ENCODE data around the gene ARMCX2.

The ARMCX2 gene

DNA sequence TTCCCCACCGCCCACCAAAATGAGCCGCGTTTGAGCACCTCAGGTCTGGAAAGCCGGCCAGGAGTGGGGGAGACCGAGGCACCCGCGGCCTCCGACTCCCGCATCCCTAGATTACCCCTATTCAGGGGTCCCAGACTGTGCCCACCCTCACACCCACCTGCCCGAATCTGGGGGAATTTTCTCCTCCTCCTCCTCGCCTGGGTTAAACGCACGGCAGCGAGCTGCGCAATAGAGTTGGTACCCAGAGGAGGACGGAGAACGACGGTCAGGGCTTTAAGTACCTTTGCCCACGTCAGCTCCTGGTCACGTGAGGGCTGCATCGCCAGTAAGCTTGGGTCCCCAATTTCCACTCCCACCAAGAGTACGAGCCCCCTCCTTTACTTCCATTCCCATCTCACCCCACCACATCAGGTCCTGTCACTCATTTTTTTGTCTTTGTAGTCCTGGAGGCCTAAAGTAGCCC, at the start of gene ARMCX2:
ARMCX2 (minus strand) TSS at position 250 of the 463 bp plus-strand sequence. CDS start 2,262 bp downstream, outside the sequence.
- TF ChIP-seq GATA3 (IDR thresholded peaks at IDR 0.05; ENCODE audit: low read depth, low read length) (no peak), GATA2 (IDR thresholded peaks at IDR 0.05; ENCODE audit: low read depth, low read length) (no peak)

DNA sequence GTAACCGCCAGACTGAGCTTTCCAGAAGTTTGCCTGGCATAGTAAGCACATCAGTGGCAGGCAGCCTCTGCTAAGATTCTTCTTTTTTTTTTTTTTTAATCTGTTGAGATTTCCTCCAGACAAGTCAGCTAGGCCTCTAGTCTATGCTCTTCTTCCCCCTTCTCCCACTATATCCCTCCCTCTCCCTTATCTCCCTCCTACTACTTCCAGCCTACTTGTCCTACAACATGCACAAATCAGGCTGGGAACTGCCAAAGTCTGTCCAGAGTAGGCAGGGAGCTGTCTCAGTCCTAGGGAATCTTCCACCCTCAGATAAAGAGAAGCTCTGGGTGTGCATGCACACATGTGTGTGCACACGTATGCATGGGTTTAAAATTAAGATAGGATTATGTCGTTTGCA, 49.7 kb upstream of the ARMCX2 start:
- TF ChIP-seq GATA2 (IDR thresholded peaks at IDR 0.05; ENCODE audit: low read depth, low read length), result no peak

DNA sequence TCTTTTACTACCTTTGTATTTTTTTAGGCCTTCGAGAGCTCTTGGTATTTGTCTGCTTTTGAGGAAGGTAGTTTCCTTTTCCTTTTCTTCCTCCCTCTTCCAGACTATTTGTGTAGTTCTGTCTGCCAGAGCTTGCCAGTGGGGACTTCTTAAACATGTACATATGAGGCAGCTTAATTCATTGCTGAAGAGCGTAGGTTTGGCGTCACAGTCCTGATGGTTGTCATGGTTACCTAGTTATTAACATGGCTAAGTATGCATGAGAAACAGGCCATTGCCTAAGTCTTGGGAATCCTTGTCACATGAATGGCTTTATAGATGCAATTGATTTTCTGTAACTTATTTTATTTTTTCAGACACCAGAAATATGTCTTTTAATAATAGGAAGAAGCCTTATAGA, 48.5 kb upstream of the ARMCX2 start:
- TF ChIP-seq GATA2 (IDR thresholded peaks at IDR 0.05; ENCODE audit: low read depth, low read length) (no peak), GATA3 (IDR thresholded peaks at IDR 0.05; ENCODE audit: low read depth, low read length) (no peak)

DNA sequence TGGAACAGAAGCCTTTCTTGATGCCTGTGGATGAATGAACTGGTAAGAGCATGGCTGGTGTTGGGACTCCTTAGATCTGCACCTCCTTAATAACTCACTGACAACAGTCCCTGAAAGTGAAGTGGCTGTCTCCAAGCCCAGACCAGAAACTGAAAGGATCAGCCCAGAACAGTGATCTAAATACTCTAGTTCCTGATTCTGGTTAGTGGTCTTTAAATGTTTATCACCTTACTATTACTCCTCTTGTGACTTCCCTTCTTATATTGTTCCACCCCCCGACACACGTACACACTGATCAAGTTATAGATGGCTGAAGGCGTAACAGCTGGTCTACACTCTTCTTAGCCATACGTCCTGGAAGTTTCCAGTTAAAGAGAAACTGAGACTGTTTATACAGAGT, 33.8 kb upstream of the ARMCX2 start:
- TF ChIP-seq GATA2 (IDR thresholded peaks at IDR 0.05; ENCODE audit: low read depth, low read length), result no peak
- TF ChIP-seq GATA3 (IDR thresholded peaks at IDR 0.05; ENCODE audit: low read depth, low read length), result no peak

DNA sequence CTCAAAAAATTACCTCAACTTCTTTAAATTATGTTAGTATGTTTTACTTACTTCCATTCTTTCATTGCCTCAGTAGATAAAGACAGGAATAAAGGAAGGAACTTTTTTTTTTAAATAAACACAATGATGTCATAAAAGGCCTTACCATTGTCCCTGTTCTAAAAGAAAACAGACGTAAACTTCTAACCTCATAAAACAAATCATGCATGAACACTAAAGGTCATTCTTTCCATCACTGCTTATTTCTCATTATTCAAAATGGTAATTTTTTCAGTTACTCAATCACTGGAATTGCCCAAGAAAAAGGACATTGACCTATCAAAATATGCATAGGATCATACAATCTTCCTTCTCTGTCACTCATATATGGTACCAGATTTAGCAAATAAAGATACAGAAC, 32.2 kb upstream of the ARMCX2 start:
- TF ChIP-seq GATA3 (IDR thresholded peaks at IDR 0.05; ENCODE audit: low read depth, low read length) (no peak), GATA2 (IDR thresholded peaks at IDR 0.05; ENCODE audit: low read depth, low read length) (no peak)

DNA sequence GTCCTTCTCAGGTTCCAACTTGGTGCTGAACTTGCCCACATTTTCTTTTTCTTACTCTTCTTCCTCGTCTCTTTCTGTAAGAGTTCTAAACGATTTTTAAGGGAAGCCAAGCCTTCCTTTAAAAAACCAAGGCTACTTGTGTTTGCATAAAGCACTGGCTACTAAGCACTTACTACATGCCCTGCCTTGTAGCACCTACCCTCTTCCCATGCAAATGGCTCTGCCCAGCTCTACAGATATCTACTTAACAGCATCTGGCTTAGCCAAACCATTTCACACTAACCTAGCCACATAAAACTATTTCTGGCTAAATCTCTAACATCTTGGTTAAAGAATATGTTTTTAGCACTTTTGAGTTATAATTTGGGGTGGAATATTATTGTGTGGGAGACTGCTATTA, 26.9 kb upstream of the ARMCX2 start:
- TF ChIP-seq GATA3 (IDR thresholded peaks at IDR 0.05; ENCODE audit: low read depth, low read length), result no peak

DNA sequence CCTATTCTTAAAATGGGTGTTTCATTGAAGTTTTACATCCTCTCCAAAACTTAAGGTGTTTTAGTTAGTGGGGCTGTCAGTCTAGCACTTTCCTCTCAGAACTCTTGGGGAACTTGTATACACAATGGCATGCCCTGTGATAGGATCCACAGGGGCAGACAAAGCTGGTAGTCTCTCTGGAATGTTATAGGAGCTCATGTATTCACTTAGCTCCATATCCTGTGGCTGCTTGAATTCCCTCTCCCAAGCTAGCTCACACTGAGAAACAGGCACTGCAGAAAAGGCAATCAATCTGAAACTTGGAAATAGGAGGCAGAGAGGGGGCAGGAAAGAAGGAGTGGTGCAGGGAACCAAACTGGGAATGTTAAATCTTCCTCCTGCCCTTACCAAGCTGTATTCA, 26.3 kb upstream of the ARMCX2 start:
- TF ChIP-seq GATA2 (IDR thresholded peaks at IDR 0.05; ENCODE audit: low read depth, low read length), result no peak
- no peak for TF ChIP-seq GATA3 (IDR thresholded peaks at IDR 0.05; ENCODE audit: low read depth, low read length)

DNA sequence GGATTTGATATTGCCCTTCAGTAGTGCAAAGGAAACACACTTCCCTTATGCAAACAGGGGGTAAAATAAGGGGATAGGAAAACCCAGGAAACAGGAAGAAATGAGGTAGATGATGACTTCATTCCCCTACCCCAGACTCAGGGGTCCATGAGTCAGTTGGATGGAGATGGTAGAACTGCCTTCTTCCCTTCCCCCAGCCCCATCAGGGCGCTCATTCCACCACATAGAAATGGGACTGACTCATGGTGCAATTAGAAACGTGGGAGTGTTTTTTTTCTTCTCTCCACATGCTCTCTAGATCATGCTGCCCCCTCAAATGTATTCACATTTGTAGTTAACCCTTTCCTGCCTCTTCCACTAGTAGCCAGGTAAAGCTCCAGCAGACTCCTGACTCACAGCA, 23.1 kb upstream of the ARMCX2 start:
- TF ChIP-seq GATA3 (IDR thresholded peaks at IDR 0.05; ENCODE audit: low read depth, low read length), result no peak
- TF ChIP-seq GATA2 (IDR thresholded peaks at IDR 0.05; ENCODE audit: low read depth, low read length), result no peak

DNA sequence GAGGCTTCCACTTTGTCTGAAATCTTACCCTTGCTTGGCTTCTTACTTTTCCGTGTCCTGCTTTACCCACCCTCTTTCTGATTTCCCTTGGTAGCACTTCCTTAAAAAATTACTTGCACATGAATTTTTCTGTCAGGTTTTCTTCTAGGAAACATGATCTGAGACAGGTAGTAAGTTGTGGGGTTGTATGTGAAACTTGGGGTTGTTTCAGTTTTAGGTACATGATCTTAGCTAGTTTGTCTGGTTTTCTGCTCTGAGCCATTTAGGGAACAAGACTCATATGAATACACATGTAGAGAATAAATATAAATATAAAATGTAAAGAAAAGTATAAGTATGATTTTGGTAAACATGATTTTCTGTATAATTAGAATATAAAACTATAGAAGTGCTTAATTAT, 17.4 kb upstream of the ARMCX2 start:
- no peak for TF ChIP-seq GATA3 (IDR thresholded peaks at IDR 0.05; ENCODE audit: low read depth, low read length)
- TF ChIP-seq GATA2 (IDR thresholded peaks at IDR 0.05; ENCODE audit: low read depth, low read length), result no peak

DNA sequence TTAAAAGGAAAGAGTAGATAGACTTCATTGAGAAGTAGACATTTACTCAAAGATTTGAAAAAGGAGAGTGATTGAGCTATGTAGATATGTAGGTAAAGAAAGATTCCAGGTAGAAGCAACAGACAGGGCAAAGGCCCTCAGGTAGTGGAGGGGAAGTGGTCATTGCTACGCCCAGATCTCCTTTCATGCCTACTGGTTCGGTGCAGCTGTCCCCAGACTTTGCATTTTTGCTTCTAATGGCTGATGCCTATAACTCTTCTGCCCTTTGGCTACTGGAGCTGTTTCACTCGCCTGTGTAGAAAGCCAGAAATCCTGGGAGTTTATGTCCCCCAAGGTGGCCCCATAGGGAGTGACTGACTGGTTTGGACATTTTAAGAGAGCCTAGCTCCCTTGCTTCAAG, 16.9 kb upstream of the ARMCX2 start:
- TF ChIP-seq GATA2 (IDR thresholded peaks at IDR 0.05; ENCODE audit: low read depth, low read length) (no peak), GATA3 (IDR thresholded peaks at IDR 0.05; ENCODE audit: low read depth, low read length) (no peak)

DNA sequence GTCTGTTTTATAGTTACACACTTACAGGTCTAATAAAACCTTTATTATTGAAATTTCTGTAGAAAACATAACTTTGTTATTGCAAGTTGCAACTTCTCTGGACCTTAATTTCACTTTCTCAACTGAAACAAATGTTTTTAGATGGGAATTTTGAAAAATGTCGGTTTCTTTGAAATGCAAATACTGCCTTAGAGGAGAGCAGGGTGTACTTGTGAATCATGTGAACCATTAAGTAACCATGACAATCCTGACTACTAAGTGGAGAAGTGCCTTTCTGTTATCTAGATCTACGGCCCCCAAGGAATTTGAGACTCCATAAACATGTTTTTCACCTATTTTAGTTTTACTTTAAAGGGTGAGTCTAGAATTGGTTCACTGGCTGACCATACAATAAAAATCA, 8.5 kb upstream of the ARMCX2 start:
- TF ChIP-seq GATA3 (IDR thresholded peaks at IDR 0.05; ENCODE audit: low read depth, low read length) (no peak), GATA2 (IDR thresholded peaks at IDR 0.05; ENCODE audit: low read depth, low read length) (no peak)

DNA sequence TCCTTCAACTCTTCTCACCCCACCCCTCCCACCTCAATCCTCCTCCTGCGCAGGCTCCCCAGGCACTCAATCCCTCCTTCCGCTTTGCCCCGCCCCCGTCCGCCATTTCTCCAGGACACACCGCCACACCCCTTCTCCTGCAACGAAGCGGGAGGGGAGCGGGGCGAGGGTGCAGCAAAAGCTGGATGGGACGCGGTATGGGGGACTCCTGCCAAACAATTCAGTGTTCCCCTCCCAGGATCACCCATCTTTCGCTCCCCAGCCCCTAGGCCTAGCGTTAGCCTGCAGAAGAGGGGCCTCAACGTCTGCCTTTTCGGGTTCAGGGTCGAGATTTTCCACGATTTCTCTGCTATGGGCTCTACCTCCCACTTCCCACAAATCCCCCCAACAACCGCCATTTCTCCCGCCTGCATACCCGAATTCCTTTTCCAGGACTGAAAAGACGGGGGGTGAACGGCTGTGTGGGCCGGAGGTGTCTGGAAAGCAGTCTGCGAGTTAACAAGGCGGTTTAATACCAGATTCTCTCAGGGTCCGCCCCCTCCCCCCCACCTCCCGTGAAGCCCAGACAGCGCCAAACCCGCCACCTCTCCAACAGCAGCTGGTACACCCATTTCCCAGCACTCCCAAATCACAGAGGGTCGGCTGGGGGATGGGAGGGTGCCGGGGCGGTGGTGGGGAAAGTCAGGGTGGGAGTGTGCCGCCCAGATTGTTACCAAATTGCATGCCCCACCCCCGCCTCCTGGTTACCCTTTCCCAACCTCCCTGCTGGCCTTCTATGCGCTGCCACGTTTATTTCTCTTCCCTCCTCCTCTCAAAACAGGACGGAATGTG, 774 bp downstream of the ARMCX2 start:
- TF ChIP-seq GATA3 (IDR thresholded peaks at IDR 0.05; ENCODE audit: low read depth, low read length) (no peak), GATA2 (IDR thresholded peaks at IDR 0.05; ENCODE audit: low read depth, low read length) (no peak)

DNA sequence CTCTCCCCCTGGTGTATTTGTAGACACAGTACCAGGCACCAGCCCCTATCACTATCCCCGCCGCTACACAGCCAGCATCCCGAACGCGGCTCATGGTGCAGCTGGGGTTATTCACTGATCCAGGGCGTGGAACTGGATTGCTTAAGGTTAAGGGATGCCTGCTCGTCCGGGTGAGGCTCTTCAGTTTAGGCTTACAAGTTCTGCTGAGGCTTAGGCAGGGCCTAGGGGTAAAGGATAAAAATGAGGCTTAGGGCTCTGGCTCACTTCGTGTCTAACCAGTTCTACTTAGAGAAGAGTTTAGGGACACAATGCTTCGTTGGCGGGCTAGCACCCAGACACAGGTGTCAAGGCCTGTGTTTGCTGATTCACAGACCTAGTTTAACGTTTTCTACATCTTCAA, 2.2 kb downstream of the ARMCX2 start:
- TF ChIP-seq GATA3 (IDR thresholded peaks at IDR 0.05; ENCODE audit: low read depth, low read length) (no peak), GATA2 (IDR thresholded peaks at IDR 0.05; ENCODE audit: low read depth, low read length) (no peak)

DNA sequence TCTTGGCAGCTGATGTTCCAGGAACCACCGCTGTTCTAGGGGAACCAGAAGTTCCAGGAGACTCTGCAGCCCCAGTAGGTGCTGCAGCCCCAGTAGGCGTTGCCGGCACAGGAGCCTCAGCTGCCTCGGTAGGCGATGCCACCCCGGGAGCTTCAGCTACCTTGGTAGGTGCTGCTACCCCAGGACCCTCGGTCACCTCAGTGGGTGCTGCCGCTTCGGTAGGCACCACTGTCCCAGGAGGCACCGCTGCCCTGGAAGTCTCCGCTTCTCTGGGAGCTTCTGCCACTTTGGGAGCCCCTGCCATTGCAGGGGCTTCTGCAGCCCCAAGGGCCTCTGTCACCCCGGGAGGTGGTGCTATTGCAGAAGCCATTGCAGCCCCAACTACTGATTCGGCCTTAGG, 2.8 kb downstream of the ARMCX2 start:
- no peak for TF ChIP-seq GATA2 (IDR thresholded peaks at IDR 0.05; ENCODE audit: low read depth, low read length)
- no peak for TF ChIP-seq GATA3 (IDR thresholded peaks at IDR 0.05; ENCODE audit: low read depth, low read length)

DNA sequence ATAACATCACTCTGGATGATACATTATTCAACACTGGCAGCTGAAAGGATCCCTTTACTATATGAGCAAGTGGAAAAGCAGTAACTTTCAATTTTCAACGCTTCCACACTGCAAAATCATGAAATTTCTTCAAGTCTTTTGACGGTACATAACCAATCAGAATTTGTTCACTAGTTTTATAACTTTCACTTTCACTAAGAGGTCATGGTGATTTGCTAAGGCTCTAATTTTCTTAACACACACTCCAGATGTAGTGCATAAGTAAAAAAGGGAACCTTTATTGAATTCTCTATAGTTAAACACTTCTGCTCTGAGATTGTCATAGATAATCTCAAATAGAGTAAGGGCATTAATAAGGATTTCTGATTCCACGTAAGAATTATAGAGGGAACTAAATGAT, 4.1 kb downstream of the ARMCX2 start:
- TF ChIP-seq GATA2 (IDR thresholded peaks at IDR 0.05; ENCODE audit: low read depth, low read length) (no peak), GATA3 (IDR thresholded peaks at IDR 0.05; ENCODE audit: low read depth, low read length) (no peak)

DNA sequence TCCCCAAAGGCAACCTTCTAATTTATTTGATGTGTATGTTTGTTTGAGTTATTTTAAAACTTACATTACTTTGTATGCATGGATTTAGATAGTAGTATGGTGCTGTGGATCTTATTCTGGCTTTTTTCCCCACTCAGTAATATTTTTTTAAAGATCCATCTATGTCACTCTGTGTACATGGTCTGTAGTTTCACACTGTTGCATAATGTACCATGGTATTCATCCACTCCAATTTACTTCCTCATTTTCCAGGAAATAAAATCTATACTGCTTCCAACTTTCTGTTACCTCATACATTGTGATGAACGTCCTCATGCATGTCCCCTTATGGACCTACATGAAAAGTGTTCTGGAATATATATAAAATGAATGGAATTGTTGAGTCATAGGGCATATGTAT, 17.6 kb downstream of the ARMCX2 start:
- TF ChIP-seq GATA2 (IDR thresholded peaks at IDR 0.05; ENCODE audit: low read depth, low read length), result no peak
- no peak for TF ChIP-seq GATA3 (IDR thresholded peaks at IDR 0.05; ENCODE audit: low read depth, low read length)

Measured in SH-SY5Y (cell line).